GM12865 (cell line): ENCODE data around the gene GANAB.
"Not testable (repeated sequence)": the region's sequence is repeated elsewhere in the genome, so short reads cannot be mapped to it uniquely, and the experiment has no call there.

Experiments
- DNase-seq: peaks from one replicate; pipeline ENCODE4 v3.0.0; 2010; ENCODE audit warnings: low read depth
- H3K4me3 ChIP-seq: 2 replicates; pipeline ENCODE4 v1.5.1; 2011; ENCODE audit warnings: mild to moderate bottlenecking, low read depth, low read length, control low read depth
- CTCF ChIP-seq: IDR thresholded peaks from 2 replicates; pipeline ENCODE4 v1.5.1; 2011; ENCODE audit warnings: low read length, control low read depth, low read depth, inconsistent platforms; ENCODE audit not compliant: insufficient read depth; ENCODE audit errors: missing control alignments

GANAB gene

DNA sequence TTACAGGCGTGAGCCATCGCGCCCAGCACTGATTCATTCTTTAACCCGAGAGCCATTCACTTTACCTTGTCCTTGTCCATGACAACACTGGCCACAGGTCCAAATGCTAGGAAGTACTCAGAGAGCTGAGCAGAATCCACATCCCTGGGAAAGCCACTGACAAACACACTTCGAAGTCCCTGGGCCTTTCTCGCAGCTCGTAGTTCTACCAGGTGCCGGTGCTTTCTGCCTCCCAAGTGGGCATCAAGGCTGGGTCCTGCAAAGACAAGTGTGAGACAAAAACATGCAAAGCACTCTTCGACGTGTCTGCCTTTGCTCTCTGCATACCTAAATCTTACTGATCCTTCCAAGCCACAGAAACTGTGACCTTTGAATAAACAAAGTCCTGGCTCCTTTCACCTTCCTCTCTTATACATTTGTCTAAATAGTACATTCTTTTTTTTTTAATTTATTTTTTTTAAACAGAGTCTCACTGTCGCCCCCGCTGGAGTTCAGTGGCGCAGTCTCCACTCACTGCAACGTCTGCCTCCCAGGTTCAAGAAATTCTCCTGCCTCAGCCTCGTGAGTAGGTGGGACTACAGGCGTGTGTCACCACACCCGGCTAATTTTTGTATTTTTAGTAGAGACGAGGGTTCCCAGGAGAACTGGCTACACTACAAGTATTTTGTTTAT is 57.3 kb downstream of the GANAB start:
- DNase-seq: no peak
- peak; percentile 8 for TF ChIP-seq CTCF
- H3K4me3 ChIP-seq: no peak overlapping the region

DNA sequence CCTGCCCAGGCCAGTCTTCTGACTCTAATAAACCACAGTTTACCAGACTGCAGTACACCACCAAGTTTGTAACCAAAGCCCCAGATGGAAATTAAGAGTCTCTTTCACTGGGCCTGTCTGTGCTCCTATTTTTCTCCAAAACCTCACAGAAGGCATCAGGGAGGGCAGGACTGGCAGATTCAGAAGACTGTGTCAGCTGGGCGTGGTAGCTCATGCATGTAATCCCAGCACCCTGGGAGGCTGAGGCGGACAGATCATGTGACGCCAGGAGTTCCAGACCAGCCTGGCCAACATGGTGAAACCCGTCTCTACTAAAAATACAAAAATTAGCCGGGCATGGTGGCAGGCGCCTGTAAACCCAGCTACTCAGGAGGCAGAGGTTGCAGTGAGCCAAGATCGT is 61.1 kb downstream of the GANAB start:
- not testable (repeated sequence) for DNase-seq

DNA sequence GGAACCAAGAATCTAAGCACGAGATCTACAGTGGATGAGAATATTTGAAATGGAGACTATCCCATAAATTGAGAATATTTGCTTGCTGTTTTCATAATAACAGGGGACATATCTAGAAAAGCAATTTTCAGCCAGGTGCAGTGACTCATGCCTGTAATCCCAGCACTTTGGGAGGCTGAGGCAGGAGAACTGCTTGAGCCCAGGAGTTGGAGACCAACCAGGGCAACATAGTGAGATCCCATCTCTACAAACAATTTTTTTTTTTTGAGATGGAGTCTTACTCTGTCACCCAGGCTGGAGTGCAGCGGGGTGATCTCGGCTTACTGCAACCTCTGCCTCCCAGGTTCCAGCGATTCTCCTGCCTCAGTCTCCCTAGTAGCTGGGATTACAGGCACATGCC is 64.7 kb downstream of the GANAB start:
- H3K4me3 ChIP-seq, DNase-seq: not testable (repeated sequence)

More for the DNA sequence above, 61.1 kb downstream of the GANAB start:
- not testable (repeated sequence) for H3K4me3 ChIP-seq

DNA sequence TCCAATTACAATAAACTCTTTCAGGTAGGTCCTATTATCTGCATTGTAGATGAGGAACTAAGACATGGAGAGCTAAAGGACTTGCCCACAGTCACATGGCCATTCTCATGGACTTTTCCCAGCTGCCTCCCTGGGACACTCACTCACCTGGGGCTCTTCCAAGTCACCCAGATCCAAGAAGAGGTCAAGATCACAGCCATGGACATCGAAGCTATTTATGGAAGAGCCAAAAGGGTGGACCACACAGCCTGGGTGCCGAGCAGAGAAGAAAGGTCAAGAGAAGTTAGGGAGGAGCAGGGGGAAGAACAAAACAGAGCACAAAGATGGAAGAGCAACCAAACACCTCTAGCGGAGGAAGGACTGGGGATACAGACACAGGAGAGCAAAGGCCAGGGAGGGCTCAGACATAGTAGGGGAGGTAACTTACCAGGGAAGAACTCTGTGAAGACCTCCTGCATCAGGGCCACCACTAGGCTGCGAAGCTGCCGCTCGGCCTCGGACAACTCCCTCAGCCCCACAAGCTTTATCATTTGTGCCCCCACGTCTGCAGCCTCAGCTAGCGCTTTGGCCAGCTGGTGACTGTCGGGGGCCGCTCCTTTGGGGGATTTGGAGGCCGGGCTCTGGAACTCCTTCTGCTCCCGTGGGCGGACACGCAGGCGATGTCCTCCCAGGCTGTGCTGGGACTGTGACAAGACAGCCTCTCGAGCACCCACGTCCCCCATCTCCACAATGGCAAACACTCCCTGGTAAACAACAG is 65.3 kb downstream of the GANAB start:
- no peak for DNase-seq
- no peak overlapping the region for H3K4me3 ChIP-seq
- TF ChIP-seq CTCF: no peak

GRCh38 chr11:62579252-62579651 is 67.2 kb downstream of the GANAB start:
- no peak overlapping the region for H3K4me3 ChIP-seq
- TF ChIP-seq CTCF: no peak
- no peak for DNase-seq

DNA sequence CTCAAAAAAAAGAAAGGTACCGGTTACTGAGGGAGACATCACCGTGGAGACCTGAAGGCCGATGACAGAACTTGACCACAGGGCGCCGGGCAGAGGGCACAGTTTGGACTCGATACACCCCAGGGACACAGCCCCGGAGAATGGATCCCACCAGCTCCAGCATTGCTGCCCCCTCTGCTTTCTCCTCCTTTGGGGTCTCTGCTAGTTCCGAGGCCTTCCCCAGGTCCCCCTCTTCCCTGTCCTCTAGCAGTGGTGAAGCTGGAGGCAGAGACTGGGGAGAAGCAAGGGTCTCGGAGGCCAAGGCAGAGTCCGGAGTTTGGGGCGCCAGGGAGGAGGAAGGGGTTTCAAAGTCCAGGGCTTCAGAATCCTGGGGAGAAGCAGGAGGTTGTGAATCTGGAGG is 67.9 kb downstream of the GANAB start:
- DNase-seq: no peak
- no peak for TF ChIP-seq CTCF
- no peak overlapping the region for H3K4me3 ChIP-seq

DNA sequence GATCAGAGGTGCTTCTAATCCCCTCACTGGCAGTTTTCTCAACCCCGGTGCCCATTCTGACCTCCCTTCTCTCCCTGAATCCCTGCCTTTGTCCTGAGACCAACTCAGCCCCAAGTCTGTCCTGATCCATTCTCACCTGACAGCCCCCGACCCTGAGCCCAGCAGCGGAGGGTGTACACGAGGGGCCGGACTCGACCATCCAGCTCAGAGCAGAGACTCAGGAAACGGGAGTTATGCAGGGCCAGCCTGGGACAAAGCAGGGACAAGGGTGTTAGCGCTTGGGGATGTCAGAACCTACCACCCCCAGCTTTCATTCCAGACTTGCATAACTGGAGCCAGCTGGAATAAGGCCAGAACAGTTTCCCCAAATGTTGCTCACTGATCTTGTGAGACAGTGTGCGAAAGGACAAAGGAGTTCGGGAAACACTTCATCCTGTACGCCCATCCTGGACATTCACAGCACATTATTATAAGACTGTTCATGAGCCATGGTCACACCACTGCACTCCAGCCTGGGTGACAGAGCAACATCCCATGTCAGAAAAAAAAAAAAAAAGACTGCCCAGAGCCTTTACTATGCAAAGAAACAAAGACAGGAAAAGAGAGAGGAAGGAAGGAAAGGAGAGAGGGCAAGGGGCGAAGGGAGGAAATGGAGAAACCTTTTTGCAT is 69.2 kb downstream of the GANAB start:
- TF ChIP-seq CTCF: no peak
- H3K4me3 ChIP-seq: no peak overlapping the region
- no peak for DNase-seq
